HG02588 (cell line): ENCODE measurements around the gene NUP210.

Experiments used
- ATAC-seq: cut with Tn5 transposase; IDR thresholded peaks from one replicate; pipeline ENCODE4 v1.9.1; 2021; ENCODE audit warnings: mild to moderate bottlenecking, moderate library complexity; ENCODE audit not compliant: unreplicated experiment

Gene NUP210

GRCh38 chr3:13277860-13278531 is 142.1 kb downstream of the NUP210 start:
- ATAC-seq, result no peak

- ATAC-seq, result no peak
These were observed 142.8 kb downstream of the NUP210 start for GRCh38 chr3:13277196-13277813.

DNA sequence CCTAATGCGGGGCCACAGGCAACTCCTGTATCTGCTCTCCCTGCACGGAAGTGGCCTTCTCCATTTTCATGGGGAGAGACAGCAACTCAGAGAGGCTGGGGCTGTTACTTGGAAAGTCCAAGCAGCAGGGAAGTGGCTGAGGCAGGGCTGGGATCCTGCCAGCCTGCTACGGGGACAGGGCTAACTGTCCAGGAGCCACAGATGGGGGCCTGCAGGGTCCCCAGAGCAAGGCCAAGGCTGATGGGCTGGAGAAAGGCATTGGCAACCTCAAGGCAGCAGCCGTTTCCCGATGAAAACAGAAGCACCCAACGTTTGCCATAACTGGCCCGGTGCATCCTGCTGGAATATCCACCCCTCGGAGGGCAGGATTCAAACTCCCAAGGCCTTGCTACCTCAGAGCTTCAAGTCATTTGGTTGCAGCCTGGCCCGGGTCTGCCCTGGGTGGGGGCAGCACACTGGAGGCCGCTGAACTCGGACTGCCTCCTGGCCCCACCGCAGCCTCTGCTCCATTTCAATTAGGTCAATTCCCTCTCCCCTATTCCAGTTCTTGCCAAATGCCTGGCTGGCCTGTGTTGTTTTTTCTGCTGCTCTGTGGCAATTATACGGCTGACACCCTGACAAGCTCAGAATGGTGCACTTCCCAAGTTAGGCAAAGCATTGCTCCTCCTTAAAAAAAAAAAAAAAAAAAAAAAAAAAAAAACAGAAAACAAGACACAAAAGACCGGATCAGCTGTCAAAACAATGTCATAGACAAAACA is 143.5 kb downstream of the NUP210 start:
- no peak for ATAC-seq

DNA sequence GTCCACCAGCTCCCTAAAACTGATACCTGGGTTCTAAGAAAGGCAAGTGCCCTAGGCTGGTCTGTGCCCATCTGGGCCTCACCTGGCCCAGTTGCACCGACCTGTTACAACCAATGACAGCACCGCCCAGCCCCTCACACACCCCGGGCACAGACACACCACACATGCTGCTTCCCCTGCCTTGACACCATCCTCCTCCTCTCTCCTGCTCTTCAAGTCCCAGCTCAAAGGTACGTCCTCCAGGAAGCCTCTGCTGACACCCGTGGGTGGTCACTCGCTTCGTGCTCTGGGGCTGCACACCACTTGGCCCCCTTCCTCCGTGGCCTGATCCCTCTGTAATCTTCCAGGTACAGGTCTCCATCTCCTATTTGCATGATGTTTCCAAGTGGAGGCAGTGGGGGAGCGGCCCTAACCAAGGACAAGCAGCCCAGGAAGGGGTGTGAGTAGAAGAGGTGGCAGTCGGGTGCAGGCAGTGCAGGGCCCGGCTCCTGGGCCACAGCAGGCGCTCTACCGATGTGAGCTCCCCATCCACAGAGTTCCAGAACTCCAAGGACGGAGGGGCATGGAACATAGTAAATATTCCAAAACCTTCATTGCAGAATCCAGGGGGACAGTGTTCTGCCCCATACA is 144.6 kb downstream of the NUP210 start:
- ATAC-seq, result no peak

DNA sequence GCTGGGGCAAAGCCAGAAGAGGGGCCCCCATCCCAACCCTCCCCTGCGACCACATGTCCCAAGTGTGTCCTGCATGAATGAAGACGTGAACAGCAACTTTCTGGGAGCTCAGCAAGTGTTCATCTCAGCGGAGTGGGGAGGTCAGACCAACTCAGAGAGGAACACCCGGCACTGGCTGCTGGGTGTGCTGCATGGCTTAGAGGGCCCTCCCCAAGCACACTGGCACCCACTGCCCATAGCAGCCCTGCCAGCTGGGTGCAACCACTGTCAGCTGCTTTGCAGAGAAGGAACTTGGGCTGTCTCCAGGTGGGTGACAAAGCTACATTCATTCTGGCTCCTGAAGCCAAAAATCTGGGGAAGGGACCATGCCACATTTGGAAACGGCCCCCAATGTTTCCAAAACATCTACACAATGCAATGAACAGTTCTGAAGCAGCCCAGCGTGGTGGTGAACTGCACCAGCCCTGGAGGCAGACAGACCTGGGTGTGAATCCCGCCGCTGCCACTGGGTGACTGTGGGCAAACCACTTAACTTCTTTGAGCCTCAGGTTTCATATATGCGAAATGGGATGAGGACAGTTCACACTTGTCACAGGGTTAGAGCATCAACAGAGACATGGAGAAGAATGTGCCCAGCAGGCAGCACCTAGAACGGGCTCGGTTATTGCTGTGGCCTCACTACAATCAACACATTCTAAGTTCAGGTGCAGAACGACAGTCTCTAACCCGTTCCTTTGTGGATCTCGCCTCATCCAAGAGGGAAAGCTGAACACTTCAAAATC is 145.4 kb downstream of the NUP210 start:
- ATAC-seq, result no peak

DNA sequence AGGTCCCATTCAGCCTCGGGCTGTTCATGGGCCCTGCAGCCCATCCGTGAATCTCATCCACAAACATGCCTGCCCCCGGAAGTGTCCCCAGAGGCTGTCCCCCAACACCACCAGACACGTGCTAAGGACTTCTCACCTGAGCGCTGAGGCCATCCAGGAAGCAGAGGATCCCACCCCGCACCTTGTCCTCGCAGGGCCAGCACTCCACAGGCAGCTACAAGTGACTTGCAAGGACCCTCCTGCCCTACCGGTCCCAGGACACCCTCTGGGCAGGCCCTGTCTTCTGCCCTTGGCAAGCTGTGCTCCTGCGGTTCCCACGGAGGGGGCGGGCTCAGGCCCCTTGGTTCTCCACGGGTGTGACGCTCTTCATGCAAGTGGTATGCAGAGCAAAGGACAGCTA is 146.0 kb downstream of the NUP210 start:
- no peak for ATAC-seq

DNA sequence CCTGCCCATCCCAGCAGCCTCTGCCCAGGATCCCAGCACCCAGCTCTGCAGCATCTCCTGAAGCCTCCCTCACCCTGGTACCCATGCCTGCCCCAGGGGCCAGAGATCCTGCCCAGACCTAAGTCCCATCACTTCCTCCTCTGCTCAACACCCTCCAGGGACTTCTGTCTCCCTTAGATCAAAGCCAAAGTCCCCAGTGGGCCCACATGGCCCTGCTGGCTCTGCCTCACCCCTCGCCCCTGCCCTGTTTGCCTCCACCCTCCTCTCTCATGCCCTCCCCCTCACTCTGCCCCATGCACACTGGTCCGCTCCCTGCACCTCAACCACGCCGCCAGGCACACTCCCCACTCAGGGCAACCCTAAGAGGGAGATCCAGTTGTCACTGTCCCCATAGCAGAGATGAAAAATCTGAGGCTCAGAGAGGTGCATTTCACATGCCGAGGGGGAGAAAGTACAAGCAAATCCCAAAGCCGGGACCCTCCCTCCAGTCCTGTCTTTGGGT is 146.5 kb downstream of the NUP210 start:
- no peak for ATAC-seq

GRCh38 chr3:13272831-13273603 is 147.1 kb downstream of the NUP210 start:
- no peak for ATAC-seq

DNA sequence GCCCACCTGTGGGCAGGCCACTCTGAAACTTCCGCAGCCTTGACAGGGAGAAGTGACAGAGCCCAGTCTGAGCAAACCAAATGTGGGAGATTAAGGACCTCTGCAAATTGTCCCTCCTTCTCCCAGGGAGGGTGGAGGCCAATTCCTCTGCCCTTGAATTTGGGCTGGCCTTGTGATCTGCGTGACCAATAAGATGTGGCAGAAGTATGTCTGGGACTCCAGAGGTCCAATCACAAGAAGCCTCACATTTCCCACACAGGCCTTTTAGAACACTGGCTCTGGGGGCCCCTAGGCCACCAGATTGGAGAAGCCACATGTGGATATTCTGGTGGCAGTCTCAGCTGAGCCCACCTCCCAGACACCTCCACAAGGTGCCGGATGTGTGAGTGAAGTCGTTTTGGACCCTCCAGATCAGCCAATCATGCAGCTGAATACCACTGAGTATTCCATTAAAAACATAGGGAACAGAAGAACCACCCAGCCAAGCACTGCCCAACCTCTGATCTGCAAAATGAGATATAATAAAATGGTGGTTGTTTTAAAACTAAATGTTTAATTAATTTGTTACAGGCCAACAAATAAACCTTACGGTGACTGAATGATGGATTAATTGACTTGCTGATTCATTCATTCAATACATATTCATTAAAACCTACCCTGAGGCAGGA is 150.3 kb downstream of the NUP210 start:
- ATAC-seq, result no peak

GRCh38 chr3:13268961-13269441 is 151.1 kb downstream of the NUP210 start:
- ATAC-seq, result no peak

DNA sequence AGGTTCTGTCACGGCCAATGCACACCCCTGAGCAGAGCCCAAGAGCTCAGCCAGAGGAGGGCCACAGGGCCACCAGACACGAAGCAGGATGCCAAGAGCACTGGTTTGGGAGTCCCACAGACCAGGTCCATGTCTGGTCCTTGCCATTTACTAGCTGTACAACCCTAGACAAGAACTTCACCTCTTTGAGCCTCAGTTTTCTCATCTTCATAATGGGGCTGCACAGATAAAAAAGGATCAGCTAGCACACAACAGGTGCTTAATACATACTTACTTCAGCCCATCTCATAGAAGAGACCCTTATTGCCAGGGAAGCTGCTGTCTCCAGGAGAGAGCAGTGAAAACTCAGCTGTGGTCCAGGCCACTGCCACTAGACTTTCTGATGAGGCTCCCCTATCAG is 152.0 kb downstream of the NUP210 start:
- ATAC-seq, result no peak

- no peak for ATAC-seq
These were observed 153.3 kb downstream of the NUP210 start for GRCh38 chr3:13266651-13267362.
